Mesenteric fat pad (tissue), 1 donor: ENCODE data around the gene VPS37D. TPM values are rescaled to one million over a fixed set of nuclear protein-coding genes. Genes with fewer than 3 reads are reported as not detected.
"Not testable (repeated sequence)": the region's sequence is repeated elsewhere in the genome, so short reads cannot be mapped to it uniquely, and the experiment has no call there.

Experiments
- DNase-seq: peaks from one replicate; pipeline ENCODE4 v3.0.0-alpha.2; 2020; ENCODE audit warnings: low spot score
- total RNA-seq: library from RNA; stranded (reverse); fragmentation: NEBNext Ultra II Directional; extraction: Animal tissue kit (Norgen Biotek cat#: 25700); gene quantifications from one replicate; pipeline ENCODE4 v1.2.1, GENCODE V29; 2021
- donor health status: DM: yes; HTN: yes; CAD: no.

VPS37D gene
- total RNA-seq, 1 donor from 2014 or later: 2.0 TPM

DNA sequence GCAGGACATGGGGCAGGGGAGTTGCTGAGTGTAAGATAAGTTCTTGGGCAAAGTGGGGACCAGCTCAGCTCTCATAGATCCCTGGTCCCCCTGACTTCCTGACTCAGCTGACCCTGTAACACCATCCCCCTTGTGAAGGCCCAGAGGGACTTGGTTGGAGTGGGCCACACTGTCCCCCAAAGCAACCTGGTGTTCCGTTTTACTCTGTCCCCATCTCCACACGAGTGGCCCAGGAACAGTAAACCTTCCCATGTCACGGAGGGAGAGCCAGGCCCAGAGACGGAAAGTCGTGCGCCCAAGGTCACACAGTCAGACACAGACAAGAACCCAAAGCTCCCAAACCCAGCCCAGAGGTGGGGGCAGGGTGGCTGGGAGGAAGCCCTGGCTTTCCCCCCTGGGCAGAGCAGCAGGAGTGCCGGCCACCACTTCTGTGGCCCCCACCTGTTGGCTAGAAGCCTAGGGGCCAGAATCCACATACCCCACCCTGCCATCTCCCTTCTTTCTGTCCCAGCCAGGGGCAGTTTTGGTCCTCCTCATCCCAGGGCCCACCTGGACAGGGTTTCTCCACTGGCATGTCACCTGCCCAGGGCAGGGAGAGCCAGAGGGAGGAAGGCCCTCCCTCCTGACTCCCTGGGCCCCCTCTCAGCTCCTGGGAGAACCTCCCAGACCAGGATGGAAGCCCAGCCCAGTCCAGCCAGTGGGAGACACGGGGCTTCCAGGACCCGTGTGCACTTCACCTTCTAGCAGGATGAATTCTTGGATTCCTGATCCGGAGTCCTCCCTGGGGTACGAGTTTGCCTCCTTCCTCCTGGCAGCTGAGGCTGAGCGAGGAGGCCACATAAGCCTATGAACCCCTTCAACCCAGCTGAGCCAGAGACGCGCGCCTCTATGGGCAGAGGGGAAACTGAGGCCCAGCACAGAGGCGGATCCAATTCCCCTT lies 20.6 kb upstream of the VPS37D start:
- DNase-seq: no peak

DNA sequence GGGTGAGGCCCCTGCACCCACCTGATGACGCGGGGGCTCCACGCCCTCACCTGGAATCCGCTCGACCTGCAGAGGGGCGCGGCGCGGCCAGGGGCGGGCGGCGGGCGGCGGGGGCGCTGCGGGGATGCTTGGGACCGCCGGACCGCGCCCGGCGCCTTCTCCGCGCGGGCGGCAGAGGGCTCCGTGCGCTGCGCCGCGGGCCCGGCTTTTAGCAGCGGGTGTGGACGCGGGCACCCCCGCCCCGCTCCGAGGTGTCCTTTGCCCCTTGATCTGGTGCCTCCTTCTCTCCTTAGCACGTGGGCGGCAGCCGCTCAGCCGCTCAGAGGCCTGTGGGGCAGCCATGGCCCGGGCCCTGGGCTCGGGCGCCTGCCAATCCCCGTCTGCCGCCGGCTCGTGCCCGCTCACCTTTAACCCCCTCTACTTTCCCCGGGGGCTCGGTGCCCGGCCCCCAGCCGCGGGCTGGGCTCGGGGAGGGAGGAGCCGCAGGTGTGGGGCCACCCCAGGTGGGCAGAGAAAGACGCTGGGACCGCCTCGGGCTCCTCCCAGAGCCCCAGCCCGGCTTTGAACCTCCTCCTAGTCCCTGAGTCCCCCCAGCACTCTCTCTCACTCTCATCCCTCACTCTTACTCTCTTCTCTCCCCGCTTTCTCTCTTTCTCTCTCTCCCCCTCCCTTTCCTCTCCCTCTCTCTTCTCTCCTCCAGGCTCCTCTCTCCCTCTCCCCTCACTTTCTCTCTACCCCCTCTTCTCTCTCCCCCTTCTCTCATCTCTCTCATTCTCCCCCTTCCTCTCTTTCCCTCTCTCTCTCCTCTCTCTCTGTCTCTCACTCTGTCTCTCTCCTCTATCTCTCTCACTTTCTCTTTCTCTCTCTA lies 19.7 kb upstream of the VPS37D start:
- DNase-seq: no peak

GRCh38 chr7:73648593-73649332 lies 18.9 kb upstream of the VPS37D start:
- no peak for DNase-seq

- no peak for DNase-seq
These were observed 18.1 kb upstream of the VPS37D start for GRCh38 chr7:73649576-73649975.

DNA sequence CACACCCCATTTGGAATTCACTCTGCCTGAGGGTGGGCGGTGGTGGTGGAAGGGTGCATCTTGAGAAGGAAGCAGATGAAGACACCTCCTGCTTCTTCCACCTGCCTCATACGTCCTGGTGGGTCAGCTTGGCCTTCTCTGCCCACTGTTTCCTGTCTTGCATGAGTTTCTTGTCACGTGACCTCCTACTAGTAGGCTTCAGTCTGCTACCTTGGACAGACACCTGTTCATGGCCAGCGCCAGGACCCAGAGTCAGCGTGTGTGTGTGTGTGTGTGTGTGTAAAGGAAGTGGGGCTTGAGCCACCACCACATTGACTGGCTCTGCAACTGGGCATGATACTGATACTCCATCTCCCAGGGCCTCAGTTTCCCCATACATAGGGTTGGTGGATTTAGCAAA lies 17.1 kb upstream of the VPS37D start:
- DNase-seq: no peak

GRCh38 chr7:73652541-73652949 lies 15.1 kb upstream of the VPS37D start:
- DNase-seq: no peak

DNA sequence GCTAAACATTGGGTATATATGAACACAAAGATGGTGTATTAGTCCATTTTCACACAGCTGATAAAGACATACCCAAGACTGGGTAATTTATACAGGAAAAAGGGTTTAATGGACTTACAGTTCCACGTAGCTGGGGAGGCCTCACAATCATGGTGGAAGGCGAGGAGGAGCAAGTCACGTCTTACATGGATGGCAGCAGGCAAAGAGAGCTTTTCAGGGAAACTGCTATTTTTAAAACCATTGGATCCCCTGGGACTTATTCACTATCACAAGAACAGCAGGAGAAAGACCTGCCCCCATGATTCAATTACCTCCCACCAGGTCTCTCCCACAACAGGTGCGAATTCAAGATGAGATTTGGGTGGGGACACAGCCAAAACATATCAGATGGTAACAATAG lies 12.3 kb upstream of the VPS37D start:
- not testable (repeated sequence) for DNase-seq

DNA sequence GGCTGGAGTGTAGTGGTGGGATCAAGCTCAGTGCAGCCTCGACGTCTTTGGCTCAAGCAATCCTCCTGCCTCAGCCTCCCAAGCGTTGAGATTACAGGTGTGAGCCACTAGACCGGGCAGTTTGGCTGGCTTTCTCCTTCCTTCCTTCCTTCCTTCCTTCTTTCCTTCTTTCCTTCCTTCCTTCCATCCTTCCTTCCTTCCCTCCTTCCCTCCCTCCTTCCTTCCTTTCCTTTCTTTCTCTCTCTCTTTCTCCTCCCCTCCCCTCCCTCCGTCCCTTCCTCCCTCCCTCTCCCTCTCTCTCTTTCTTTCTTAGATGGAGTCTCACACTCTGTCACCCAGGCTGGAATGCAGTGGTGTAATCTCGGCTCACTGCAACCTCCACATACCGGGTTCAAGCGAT lies 7.6 kb upstream of the VPS37D start:
- no peak for DNase-seq

DNA sequence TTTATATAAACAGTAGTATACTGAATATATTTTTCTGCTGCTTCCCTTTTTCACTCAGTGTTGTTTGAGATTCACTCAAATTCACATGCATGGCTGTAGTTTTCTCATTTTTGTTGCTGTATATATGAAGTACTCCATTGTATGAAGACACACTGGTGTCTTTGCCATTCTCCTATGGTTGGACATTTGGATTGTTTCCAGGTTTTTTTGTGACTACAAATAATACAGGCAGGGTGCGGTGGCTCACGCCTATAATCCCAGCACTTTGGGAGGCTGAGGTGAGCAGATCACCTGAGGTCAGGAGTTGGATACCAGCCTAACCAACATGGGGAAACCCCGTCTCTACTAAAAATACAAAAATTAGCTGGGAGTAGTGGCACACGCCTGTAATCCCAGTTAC lies 7.0 kb upstream of the VPS37D start:
- DNase-seq: not testable (repeated sequence)

DNA sequence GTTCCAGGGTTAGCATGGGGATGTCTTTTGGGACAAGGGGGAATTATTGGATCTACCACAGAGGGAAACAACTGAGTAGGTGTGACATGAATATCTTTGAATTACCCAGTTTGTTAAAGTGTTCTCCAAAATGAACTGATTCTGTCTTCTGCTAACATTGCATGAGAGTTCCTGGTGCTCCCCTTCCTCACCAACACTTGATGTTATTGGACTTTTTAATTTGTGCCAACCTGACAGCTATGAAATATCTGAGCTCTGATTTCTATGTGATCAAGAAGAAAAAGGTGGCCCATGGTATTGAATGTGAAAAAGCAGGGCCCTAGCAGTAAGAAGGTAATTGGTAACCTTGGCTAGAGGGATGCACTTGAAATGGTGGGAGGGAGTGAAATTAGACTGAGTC lies 4.6 kb upstream of the VPS37D start:
- no peak for DNase-seq

DNA sequence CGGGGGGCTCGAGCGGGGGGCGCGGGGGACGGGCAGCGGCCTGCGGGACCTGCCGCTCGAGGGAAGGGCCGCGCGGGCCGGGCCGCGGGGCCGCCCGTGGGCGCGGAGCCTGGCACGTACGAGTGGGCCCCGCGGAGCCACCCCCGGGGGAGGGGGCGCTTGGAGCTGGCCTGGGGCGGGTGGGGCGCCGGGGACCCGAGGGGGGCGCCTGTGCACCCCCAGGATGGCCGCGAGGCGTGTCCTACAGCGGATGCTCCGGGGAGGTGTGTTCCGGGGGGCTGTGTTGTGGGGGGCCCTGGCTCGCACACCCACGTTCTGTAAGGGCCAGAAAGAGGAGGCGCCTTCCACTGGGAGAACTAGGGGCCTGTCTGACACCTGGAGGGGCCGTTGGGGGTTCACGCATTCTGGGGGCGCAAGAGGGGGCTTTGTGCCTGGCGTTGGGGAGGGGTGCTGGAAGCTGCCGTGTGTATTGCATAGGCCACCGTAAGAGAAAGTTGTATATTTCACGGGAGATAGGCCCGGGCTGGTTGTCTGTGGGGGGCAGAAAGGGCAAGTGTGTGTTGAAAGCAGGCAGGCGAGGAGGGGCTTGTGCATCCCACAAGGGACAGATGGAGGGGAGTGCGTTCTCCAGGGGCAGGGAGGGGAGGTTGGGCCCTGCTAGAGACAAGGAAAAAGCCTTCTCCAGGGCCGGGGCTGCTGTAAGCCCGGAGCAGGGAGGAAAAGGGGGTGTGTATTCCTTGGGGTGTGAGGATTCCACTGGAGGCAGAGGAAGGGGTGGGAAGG lies 663 bp downstream of the VPS37D start:
- DNase-seq: no peak

DNA sequence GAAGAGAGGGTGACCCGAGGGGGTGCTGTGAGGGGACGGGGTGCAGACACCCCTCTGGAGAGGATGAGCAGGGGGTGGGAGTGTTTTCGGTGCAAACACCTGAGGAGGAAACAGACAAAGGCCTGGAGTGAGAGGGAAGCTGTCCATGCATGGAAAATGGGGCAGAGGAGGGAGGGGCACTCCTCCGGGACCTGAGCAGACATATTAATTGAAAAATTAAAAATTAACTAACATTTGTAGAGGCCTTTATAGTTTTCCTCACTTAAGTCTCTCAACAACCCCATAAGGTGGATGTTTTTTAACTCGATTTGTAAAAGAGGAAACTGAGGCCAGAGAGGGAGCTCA lies 1.2 kb downstream of the VPS37D start:
- DNase-seq: no peak

DNA sequence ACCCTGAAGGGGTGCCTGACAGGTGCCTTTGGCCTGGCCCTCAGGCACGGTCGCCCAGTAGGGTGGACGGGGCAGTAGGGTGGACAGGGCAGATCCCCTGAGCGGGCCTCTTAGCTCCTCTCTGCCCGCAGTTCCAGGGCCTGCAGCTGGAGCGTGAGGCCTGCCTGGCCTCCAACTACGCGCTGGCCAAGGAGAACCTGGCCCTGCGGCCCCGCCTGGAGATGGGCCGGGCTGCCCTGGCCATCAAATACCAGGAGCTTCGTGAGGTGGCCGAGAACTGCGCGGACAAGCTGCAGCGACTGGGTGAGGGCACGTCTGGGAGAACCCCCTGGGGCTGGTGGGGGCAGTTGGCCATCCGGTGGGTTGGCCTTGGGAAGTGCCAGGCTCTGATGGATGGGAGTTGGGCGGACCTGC lies 1.7 kb downstream of the VPS37D start:
- DNase-seq: no peak

DNA sequence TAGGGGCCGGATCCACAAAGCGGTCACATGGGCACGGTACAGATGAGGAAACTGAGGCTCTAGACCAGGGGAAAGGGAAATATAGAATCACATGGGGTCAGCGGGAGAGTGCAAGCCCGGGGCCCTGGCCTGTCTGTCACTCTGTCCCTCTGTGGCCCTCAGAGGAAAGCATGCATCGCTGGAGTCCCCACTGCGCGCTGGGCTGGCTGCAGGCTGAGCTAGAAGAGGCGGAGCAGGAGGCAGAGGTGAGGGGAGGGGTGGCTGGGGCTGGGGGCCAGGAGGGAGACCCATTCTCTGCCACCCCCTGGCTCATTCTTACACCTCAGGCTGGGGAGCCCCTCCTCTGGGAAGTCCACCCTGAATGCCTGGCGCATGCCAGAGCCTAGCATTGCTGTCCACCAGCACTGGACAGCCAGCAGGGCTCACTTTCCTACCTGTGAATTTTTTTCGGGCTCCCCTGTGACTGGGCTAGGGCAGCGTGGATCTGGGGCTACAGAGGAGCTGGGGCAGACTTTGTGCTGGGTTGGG lies 2.3 kb downstream of the VPS37D start:
- no peak for DNase-seq

- DNase-seq: no peak
These were observed 3.7 kb downstream of the VPS37D start for GRCh38 chr7:73671322-73671661.

- no peak for DNase-seq
These were observed 4.3 kb downstream of the VPS37D start for GRCh38 chr7:73671857-73672445.

- DNase-seq: no peak
These were observed 7.0 kb downstream of the VPS37D start for GRCh38 chr7:73674468-73675124.

DNA sequence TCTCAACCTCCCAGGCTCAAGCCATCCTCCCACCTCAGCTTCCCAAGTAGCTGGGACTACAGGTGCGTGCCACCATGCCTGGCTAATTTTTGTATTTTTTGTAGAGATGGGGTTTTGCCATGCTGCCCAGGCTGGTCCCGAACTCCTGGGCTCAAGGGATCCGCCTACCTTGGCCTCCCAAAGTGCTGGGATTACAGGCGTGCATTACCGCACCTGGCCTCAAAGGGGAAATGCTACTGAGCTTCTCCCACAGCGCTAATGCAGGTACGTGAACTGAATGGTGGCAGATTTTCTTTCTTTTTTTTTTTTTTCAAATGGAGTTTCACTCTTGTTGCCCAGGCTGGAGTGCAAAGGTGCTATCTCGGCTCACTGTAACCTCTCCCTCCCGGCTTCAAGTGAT lies 8.4 kb downstream of the VPS37D start:
- DNase-seq: not testable (repeated sequence)

- DNase-seq: no peak
These were observed 11.2 kb downstream of the VPS37D start for GRCh38 chr7:73678862-73679261.

GRCh38 chr7:73679709-73680108 lies 12.1 kb downstream of the VPS37D start:
- DNase-seq: no peak
